ENCODE measurements around the gene CAVIN1. TPM values are rescaled to one million over a fixed set of nuclear protein-coding genes. Genes with fewer than 3 reads are reported as not detected.
"Not testable (repeated sequence)": the region's sequence is repeated elsewhere in the genome, so short reads cannot be mapped to it uniquely, and the experiment has no call there.

Gene CAVIN1, protein sequence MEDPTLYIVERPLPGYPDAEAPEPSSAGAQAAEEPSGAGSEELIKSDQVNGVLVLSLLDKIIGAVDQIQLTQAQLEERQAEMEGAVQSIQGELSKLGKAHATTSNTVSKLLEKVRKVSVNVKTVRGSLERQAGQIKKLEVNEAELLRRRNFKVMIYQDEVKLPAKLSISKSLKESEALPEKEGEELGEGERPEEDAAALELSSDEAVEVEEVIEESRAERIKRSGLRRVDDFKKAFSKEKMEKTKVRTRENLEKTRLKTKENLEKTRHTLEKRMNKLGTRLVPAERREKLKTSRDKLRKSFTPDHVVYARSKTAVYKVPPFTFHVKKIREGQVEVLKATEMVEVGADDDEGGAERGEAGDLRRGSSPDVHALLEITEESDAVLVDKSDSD
- 67.0 TPM for total RNA-seq

DNA sequence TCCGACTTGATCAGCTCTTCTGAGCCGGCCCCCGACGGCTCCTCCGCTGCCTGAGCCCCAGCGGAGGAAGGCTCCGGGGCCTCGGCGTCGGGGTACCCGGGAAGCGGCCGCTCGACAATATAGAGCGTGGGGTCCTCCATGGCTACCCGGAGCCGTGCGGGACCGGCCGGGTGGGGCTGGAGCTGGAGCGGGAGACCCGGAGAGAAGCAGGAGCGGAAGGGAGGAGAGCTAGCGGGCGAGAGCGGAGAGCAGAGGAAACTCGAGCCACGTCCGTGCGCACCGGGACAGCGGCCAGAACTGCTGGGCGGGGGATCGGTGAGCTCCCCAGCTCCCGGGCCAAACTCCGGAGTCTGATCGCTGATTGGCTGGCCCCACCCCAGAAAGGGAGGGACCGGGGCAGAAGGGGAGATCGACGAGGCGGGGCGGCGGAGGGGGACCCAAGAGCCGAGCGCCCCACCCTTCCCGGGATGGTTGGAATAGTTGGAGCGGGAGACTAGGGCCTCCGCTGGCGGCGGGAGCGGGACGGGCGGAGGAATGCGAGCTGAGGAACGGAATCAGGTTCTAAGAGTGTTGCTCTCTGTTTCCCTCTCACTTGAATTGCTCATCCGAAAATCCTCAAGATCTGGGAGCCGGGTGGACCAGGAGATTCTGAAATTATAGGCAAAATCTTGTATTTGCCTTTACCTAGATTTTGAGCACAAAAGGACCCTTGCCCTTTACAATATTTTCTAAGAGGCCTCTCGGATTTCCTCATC, at the start of gene CAVIN1:
Gene CAVIN1 (minus strand): TSS at position 299 of the 755 bp plus-strand sequence. CDS start 159 bp downstream, at position 140.
- peak; percentile 83 for ATAC-seq

- no peak for ATAC-seq
These were observed 44.8 kb upstream of the CAVIN1 start for GRCh38 chr17:42467889-42468288.

- no peak for ATAC-seq
These were observed 40.9 kb upstream of the CAVIN1 start for GRCh38 chr17:42463976-42464400.

GRCh38 chr17:42460371-42460770, 37.3 kb upstream of the CAVIN1 start:
- no peak for ATAC-seq

DNA sequence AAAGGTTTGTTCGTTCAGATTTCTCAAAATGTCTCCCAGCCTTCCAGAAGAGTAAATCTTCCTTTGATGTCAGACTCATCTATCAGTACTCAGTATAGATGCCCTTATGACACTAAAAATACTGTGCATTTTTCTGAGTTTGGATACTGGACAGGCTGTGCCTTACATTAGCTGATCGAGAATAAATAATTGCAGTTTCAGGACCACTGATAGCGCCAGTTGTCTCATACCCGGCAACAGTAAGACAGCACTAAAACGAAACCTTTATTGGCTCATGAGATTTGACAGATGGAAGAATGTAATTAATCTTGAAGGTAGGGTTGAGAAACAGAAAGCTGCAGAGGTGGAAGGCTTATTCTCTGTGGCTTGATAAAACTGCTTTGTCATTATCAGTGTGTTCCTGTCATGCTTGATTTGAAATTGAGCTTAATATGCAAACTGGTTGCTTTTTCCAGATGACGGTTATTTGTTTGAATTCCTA, 36.8 kb upstream of the CAVIN1 start:
- ATAC-seq: peak; percentile 42

DNA sequence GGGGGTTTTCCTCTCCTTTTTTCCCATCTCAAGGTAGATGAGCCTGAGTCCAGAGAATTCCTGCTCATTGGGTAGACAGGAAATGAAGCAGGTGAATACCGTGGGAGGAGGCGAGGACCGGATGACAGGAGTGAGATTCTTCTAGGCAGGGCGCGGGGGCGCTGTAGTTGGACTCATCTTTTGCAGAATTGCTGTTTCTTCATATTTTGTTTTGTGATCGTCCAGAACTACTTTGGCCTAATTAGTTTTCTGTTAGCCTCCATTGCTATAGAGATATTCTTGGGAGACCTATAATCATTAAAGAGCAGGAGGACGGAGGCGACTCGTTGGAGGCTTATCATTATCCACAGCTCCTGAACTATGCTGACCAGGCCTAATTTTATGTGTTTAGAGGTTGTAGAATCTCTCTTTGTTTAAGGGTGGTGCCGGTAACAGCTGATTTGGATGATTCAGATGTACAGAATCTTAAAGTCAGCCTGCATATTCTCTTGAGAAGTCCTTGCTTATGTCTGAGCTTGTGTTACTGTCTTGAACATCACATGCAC, 36.3 kb upstream of the CAVIN1 start:
- ATAC-seq: peak; percentile 44

DNA sequence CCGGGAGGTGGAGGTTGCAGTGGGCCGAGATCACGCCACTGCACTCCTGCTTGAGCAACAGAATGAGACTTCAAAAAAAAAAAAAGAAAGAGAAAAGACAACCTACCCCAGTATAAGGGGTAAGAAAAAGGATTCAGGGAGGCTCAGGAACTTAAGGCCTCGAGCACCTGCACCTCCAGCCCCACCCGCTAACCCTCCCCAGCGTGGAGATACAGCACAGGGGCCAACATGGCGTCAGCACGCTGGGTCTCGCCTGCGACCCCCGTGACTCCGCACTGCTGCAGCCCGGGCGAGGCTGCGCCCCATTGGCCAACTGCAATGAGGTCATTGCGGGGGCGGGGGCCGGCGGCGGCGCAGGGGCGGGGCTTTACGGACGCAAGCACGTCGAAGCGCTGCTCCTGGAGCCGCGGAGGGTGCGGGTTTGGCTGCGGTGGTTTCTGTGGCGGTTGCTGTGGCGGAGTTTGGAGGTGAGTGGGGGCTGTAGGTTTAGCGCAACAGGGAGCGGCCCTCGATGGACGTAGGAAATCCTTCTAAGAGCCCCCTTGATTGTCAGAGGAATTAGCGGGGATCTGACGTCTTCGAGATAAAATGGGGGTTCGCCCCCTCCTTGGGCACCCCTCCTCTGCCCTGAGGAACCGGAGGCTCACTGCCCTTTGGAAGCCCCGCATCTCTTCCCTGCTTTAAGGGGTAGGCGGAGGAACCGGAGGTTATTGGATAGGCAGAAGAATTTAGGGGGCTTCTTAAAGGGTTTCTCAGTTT, 35.6 kb upstream of the CAVIN1 start, which contains the start of gene ATP6V0A1:
Gene ATP6V0A1 (plus strand): TSS at position 382 of the 759 bp plus-strand sequence. CDS start 2,017 bp downstream, outside the sequence.
- ATAC-seq: peak; percentile 94

DNA sequence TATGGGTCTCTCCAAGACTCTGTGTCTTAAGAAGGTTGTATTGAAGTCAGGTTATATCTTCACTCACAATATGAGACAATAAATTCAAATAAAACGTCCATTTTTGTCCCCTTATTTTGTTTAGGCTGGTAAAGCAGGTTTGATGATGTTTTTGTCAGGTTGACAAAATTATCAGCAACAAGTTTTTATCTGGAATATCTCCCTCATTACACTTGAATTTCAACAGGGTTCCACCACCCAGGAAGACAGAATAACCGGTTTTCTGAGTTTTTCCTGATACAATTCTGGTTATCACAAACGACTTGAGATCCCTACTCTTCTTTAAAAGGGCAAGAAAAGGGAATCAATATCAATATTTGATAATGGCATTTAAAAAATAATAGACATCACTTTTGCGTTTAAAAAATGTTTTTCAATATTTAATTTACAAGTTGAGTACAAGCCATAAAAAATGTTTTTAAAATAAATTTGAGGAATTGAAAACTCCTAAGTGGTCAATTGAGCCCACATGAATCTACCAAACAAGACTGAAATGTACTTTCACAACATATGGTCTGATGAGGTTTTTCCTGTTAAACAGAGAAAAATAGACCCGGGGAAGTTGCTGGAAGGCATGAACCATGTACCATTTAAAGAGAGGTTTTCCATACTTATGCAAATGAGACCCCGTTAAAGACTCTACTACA, 34.2 kb upstream of the CAVIN1 start:
- no peak for ATAC-seq

DNA sequence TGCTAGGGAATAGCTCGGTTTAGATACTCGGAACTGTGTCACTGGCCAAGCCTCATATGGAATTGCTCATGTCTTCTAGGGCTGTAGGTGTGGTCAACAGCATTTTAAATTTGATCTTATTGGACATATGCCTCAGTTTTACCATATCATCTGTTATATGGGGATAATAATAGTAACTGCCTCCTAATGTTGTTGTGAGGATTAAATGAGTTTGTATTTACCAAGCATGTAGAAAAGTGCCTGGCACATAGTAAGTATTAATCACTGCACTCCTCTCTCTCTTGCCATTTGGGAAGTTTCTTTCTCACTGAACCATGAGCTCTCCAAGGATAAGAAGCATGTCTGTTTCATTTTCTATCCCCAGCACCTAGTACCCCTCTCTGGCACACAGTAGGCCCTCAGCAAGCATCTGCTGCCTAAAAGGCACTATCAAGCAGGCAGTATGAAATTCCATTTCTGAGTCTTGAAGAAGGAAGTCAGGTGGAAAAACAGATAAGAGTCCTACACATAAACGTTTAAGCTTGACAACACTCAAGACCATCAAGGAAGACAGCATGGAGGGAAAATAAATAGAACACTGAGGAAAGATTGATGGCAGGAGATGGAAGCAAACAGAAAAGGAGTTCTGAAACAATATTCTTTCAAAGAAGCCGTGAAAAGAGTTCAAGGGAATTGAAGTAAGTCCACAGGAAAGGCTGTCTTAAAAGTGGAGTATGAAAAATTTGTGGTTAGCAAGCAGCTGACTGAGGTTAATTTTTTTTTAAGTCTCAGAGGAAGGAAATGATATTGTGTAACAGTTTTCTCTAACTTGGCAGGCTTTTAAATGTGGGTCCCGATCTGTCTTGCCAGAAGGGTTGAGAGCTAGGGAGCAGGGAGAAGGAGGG, 33.4 kb upstream of the CAVIN1 start:
- no peak for ATAC-seq

- not testable (repeated sequence) for ATAC-seq
These were observed 31.9 kb upstream of the CAVIN1 start for GRCh38 chr17:42454987-42455386.

DNA sequence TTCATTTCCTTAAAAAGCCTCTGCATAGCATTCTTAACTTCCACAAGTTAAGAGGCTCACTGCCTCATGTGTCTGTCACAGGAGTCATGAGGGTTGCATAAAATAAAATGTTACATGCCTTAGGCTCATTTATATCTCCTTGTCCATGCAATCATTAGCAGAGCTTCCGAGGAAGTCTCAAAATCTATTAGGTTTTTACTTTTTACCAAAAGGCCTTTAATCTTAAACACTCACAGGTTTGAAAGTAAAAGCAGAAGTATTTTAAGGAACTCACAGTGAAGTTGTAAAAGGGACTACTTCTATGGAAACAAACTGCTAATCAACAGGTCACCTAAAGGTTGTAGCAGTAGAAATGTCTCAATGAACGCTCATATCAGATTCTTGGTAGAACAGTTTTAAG, 30.4 kb upstream of the CAVIN1 start:
- no peak for ATAC-seq

GRCh38 chr17:42451270-42451669, 28.2 kb upstream of the CAVIN1 start:
- not testable (repeated sequence) for ATAC-seq

DNA sequence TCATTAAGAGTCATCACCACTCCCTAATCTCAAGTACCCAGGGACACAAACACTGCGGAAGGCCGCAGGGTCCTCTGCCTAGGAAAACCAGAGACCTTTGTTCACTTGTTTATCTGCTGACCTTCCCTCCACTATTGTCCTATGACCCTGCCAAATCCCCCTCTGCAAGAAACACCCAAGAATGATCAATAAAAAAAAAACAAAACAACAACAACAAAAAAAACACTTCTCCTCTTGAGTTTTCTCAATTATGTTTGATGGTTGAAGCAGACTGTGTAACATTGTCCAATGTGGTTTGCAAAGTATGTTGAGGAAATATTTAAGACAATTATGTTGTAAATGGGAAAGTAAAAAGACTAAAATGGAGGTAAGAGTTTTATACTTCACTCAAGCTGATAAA, 26.8 kb upstream of the CAVIN1 start:
- not testable (repeated sequence) for ATAC-seq

DNA sequence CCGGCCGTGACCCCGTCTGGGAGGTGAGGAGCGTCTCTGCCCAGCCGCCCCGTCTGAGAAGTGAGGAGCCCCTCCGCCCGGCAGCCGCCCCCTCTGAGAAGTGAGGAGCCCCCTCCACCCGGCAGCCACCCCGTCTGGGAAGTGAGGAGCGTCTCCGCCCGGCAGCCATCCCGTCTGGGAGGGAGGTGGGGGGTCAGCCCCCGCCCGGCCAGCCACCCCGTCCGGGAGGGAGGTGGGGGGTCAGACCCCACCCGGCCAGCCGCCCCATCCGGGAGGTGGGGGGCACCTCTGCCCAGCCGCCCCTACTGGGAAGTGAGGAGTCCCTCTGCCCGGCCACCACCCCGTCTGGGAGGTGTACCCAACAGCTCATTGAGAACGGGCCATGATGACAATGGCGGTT, 26.1 kb upstream of the CAVIN1 start:
- ATAC-seq: not testable (repeated sequence)

DNA sequence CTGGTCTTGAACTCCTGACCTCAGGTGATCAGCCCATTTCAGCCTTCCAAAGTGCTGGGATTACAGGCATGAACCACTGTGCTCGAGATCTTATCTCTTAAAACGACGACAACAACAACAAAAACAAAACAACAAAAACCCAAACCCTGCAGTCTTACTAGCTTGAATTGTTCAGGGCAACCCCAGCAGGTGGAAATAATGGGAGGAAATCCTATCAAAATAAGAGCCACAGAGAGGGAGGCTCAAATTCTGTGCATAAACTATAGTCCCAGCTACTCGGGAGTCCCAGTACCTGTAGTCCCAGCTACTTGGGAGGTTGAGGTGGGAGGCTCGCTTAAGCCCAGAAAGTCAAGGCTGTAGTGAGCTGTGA, 19.1 kb upstream of the CAVIN1 start:
- ATAC-seq: no peak

DNA sequence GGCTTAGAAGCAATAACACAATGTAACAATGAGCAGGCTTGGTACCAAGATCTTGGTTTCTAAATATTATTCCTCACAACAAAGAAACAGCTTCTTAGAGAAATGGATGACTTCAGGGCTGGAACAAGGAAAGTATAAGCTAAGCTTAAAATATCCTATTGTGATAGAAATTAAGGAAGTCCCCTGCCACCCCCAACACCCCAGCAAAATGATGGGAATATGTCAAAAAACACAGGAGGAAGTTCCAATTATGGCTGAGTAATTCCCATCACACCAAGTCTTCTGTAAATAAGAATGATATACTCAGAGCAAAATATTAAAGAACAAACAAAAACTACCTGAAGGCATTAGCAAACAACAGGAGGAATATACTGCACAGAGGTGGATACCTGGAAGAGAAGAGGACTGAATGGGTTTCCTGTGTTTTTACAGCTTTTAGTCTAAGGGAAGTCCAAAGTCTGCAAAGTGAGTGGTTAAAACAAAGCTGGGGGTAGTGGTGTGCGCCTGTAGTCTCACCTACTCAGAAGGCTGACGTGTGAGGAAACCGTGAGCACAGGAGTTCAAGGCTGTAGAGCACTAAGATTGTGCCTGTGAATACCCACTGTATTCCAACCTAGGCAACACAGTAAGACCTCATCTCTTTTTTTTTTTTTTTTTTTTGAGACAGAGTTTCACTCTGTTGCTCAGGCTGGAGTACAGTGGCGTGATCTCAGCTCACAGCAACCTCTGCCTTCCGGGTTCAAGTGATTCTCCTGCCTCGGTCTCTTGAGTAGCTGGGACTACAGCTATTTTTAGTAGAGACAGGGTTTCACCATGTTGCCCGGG, 18.5 kb upstream of the CAVIN1 start:
- no peak for ATAC-seq

DNA sequence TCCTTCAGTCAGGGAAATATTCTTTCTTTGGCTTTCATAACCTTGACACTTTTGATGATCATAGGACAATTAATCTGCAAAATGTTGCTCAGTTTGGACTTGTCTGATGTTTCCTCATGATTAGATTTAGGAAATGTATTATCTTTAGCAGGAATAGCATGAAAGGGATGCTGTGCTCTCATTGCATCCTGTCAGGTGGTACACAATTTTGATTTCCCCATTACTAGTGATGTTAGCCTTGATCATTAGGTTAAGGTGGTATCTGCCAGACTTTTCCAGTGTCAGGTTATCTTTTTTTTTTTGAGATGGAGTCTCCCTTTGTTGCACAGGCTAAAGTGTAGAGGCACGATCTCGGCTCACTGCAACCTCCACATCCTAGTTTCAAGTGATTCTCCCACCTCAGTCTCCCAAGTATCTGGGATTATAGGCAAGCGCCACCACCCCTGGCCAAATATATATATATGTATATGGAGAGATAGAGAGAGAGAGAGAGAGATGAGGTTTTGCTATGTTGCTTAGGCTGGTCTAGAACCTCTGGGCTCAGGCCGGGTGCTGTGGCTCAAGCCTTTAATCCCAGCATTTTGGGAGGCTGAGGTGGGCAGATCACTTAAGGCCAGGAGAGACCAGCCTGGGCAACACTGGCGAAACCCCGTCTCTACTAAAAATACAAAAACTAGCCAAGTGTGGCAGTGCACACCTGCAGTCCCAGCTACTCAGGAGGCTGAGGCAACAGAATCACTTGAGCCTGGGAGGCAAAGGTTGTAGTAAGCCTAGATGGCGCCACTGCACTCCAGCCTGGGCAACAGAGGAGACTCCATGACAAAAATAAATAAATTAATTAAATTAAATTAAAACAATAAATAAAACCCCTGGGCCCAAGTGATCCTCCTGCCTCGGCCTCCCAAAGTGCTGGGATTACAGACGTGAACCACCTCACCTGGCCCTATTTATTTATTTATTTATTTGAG, 15.8 kb upstream of the CAVIN1 start:
- no peak for ATAC-seq

- peak; percentile 59 for ATAC-seq
These were observed 13.3 kb upstream of the CAVIN1 start for GRCh38 chr17:42436391-42436790.

- no peak for ATAC-seq
These were observed 8.7 kb upstream of the CAVIN1 start for GRCh38 chr17:42431758-42432161.
